SK-N-MC (cell line): ENCODE data around the gene PLXNC1.

ENCODE experiments used
- EZH2 ChIP-seq: fragments of 200-600 bp; sonication (generic); IDR thresholded peaks from one replicate; pipeline ENCODE4 v1.6.1; 2017; ENCODE audit warnings: antibody characterized with exemption
- FOXP2 ChIP-seq: optimal IDR thresholded peaks from 2 replicates; pipeline ENCODE3; 2011; ENCODE audit warnings: mild to moderate bottlenecking, moderate library complexity; ENCODE audit not compliant: insufficient read depth; ENCODE audit errors: extremely low read length, control extremely low read depth
- POLR2AphosphoS5 ChIP-seq: IDR thresholded peaks from 2 replicates; pipeline ENCODE4 v1.6.1; 2012; ENCODE audit warnings: mild to moderate bottlenecking, low read depth, low read length, borderline replicate concordance

- no peak for TF ChIP-seq EZH2
- TF ChIP-seq POLR2AphosphoS5, result no peak
- no peak for TF ChIP-seq FOXP2
These were observed 110.2 kb downstream of the PLXNC1 start for GRCh38 chr12:94258593-94258992.
